NCI-H524 treated with DMSO at 0.1 percent for 48 hours (cell line): Measurements from ENCODE around the gene ATP5IF1.

Source experiments
- DNase-seq: peaks from one replicate; lab custom pipeline; 2025; lab: John Stamatoyannopoulos, UW

Gene ATP5IF1

GRCh38 chr1:28265577-28265976 is 29.7 kb downstream of the ATP5IF1 start:
- DNase-seq = no peak

- DNase-seq = no peak
These were observed 31.0 kb downstream of the ATP5IF1 start for GRCh38 chr1:28266920-28267322.

GRCh38 chr1:28267633-28268032 is 31.7 kb downstream of the ATP5IF1 start:
- no peak for DNase-seq

GRCh38 chr1:28269529-28269928 is 33.6 kb downstream of the ATP5IF1 start:
- DNase-seq = no peak

GRCh38 chr1:28272215-28272852 is 36.4 kb downstream of the ATP5IF1 start:
- DNase-seq = no peak

GRCh38 chr1:28273216-28273860 is 37.4 kb downstream of the ATP5IF1 start:
- DNase-seq = no peak

- no peak for DNase-seq
These were observed 42.8 kb downstream of the ATP5IF1 start for GRCh38 chr1:28278763-28279162.

- no peak for DNase-seq
These were observed 43.8 kb downstream of the ATP5IF1 start for GRCh38 chr1:28279721-28280120.

- DNase-seq = no peak
These were observed 44.6 kb downstream of the ATP5IF1 start for GRCh38 chr1:28280501-28280900.

GRCh38 chr1:28280977-28281381 is 45.1 kb downstream of the ATP5IF1 start:
- DNase-seq = no peak

GRCh38 chr1:28281608-28282425 is 45.9 kb downstream of the ATP5IF1 start:
- DNase-seq = no peak

- DNase-seq = no peak
These were observed 46.8 kb downstream of the ATP5IF1 start for GRCh38 chr1:28282426-28283407.

- DNase-seq = peak; percentile 73
These were observed 50.2 kb downstream of the ATP5IF1 start for GRCh38 chr1:28286111-28286510.
